A673 (cell line): Measurements from ENCODE around the gene SUPT3H.

Source experiments
- EZH2 ChIP-seq: fragments of 200-600 bp; sonication (generic); IDR thresholded peaks from 2 replicates; pipeline ENCODE4 v1.6.1; 2017; ENCODE audit warnings: borderline replicate concordance, low read depth, mild to moderate bottlenecking, mixed read lengths, antibody characterized with exemption, low read length; ENCODE audit not compliant: poor library complexity, severe bottlenecking
- TF ChIP-seq, protein P1 (sequence below): fragments of 300-800, 200-600 bp; sonication (generic); conservative IDR thresholded peaks from 2 replicates; pipeline ENCODE4 v1.5.1; 2017; ENCODE audit warnings: low read depth, mild to moderate bottlenecking, antibody characterized with exemption, low read length, moderate library complexity, mixed read lengths

DNA sequence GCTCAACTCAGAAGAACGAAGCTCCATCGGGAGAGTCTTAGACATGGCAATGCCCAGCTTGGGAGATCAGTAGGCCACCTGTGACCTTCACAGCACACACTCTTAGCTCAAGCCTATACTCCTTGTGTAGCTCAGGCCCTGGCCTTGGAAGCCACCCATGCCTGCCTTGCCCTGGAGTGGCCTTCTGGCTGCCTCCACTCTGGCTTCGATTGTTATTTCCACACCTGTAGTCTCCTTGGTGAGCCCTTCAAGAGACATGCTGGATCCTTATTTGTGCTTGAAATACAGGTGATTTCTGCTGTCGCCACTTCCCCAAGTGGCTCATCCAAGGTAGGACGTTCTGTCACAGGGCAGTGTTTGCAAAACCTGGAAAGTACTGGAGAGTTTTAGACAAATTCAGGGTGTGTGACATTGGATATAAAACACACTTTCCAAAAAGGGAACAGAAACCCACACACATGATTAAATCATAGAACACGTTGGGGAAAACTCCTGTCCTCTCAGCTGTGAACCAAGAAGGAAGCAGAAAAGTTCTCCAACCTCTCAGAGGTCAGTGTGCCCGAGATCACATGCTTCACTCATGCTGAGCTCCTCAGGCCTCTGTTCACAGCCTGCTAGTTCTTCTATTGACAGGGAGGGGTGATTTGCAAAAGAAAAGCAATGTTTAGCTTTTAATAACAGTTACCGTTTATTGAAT, 598.5 kb downstream of the SUPT3H start:
- TF ChIP-seq, protein P1, sequence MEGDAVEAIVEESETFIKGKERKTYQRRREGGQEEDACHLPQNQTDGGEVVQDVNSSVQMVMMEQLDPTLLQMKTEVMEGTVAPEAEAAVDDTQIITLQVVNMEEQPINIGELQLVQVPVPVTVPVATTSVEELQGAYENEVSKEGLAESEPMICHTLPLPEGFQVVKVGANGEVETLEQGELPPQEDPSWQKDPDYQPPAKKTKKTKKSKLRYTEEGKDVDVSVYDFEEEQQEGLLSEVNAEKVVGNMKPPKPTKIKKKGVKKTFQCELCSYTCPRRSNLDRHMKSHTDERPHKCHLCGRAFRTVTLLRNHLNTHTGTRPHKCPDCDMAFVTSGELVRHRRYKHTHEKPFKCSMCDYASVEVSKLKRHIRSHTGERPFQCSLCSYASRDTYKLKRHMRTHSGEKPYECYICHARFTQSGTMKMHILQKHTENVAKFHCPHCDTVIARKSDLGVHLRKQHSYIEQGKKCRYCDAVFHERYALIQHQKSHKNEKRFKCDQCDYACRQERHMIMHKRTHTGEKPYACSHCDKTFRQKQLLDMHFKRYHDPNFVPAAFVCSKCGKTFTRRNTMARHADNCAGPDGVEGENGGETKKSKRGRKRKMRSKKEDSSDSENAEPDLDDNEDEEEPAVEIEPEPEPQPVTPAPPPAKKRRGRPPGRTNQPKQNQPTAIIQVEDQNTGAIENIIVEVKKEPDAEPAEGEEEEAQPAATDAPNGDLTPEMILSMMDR = no peak
- TF ChIP-seq EZH2 = no peak
